Stimulated activated CD4-positive, alpha-beta T cell treated with anti-CD3 and anti-CD28 coated beads, Interleukin-15, amount 100 ng/mL, for 48 hours (primary cell): ENCODE results near the gene FOXD4.
A peak's percentile ranks its signal among the peaks of the same experiment; 100 is the strongest.
"Not testable (repeated sequence)": the region's sequence is repeated elsewhere in the genome, so short reads cannot be mapped to it uniquely, and the experiment has no call there.

ENCODE experiments used
- DNase-seq, 2 donors: peaks; one replicate each; pipeline ENCODE4 v3.0.0-alpha.2; 2020; ENCODE audit warnings: low read depth in 2 of 2

Gene FOXD4

GRCh38 chr9:93909-94308 is 24.3 kb downstream of the FOXD4 start:
- DNase-seq: not testable (repeated sequence)

GRCh38 chr9:90851-91250 is 27.4 kb downstream of the FOXD4 start:
- DNase-seq: not testable (repeated sequence)

GRCh38 chr9:88396-89037 is 29.7 kb downstream of the FOXD4 start:
- DNase-seq: not testable (repeated sequence)

- DNase-seq: not testable (repeated sequence)
Observed at GRCh38 chr9:87860-88259, 30.4 kb downstream of the FOXD4 start.

- DNase-seq: not testable (repeated sequence)
Observed at GRCh38 chr9:87105-87504, 31.1 kb downstream of the FOXD4 start.

GRCh38 chr9:86697-87096 is 31.5 kb downstream of the FOXD4 start:
- DNase-seq: not testable (repeated sequence)

- not testable (repeated sequence) for DNase-seq
Observed at GRCh38 chr9:82932-83689, 35.1 kb downstream of the FOXD4 start.

GRCh38 chr9:78333-78732 is 39.9 kb downstream of the FOXD4 start:
- not testable (repeated sequence) for DNase-seq

- DNase-seq: not testable (repeated sequence)
Observed at GRCh38 chr9:76389-76788, 41.8 kb downstream of the FOXD4 start.

- not testable (repeated sequence) for DNase-seq
Observed at GRCh38 chr9:73900-74525, 44.2 kb downstream of the FOXD4 start.

- DNase-seq: peak in 1 of 2 donors; percentile 6
Observed at GRCh38 chr9:73076-73899, 44.9 kb downstream of the FOXD4 start.
